Dendritic cell treated with granulocyte-macrophage colony-stimulating factor and Interleukin-4, amounts not matched to agents 40 ng/mL and 50 ng/mL, for 4 days (primary cell): ENCODE results near the gene RBP4.
"Not testable (repeated sequence)": the region's sequence is repeated elsewhere in the genome, so short reads cannot be mapped to it uniquely, and the experiment has no call there.

Experiments
- H3K27ac Mint-ChIP-seq: one replicate; pipeline ENCODE4 v1.8.0; 2022; ENCODE audit warnings: mild to moderate bottlenecking, mixed read lengths
- H3K27me3 Mint-ChIP-seq: one replicate; pipeline ENCODE4 v1.8.0; 2022; ENCODE audit warnings: mild to moderate bottlenecking, mixed read lengths
- H3K36me3 Mint-ChIP-seq: one replicate; pipeline ENCODE4 v1.8.0; 2022; ENCODE audit warnings: low read depth, mixed read lengths
- H3K4me1 Mint-ChIP-seq: one replicate; pipeline ENCODE4 v1.8.0; 2022; ENCODE audit warnings: low read depth, mixed read lengths
- H3K4me3 Mint-ChIP-seq: one replicate; pipeline ENCODE4 v1.8.0; 2022; ENCODE audit warnings: mild to moderate bottlenecking, moderate library complexity, mixed read lengths
- H3K9me3 Mint-ChIP-seq: one replicate; pipeline ENCODE4 v1.8.0; 2022; ENCODE audit warnings: mixed read lengths
- intact Hi-C: fragments of 100-400 bp; cut with micrococcal nuclease; formaldehyde crosslinking; loops from one replicate; pipeline ENCODE4 v1.15.0; 2022

The RBP4 gene

GRCh38 chr10:93566435-93567276, 34.4 kb downstream of the RBP4 start, which contains the start of gene FFAR4:
FFAR4 (plus strand) TSS chr10:93566665; CDS start chr10:93566721, 56 bp downstream.
- Mint-ChIP-seq H3K4me3 (peak within 1 kb of the TSS; percentile 89), H3K36me3 (peaks cover 10% of the 10 kb centered on the region), H3K27me3 (peaks cover 40% of the 10 kb centered on the region), H3K4me1 (peaks cover 58% of the 10 kb centered on the region), H3K9me3 (no peaks in the 10 kb centered on the region), H3K27ac (peak within 1 kb of the TSS; percentile 63)
- intact Hi-C loops, result loop anchor here (10.0 kb wide), 1 partner anchor 48 kb away; the partner anchor contains the start of gene PDE6C

- peaks cover 43% of the 10 kb centered on the region for H3K27me3 Mint-ChIP-seq
- H3K4me3 Mint-ChIP-seq, result no peak overlapping the region
- peaks cover 10% of the 10 kb centered on the region for H3K36me3 Mint-ChIP-seq
- intact Hi-C loops, result loop anchor here (10.0 kb wide), 1 partner anchor 49 kb away; the partner anchor contains the start of gene PDE6C
- peaks cover 49% of the 10 kb centered on the region for H3K4me1 Mint-ChIP-seq
- H3K9me3 Mint-ChIP-seq, result no peaks in the 10 kb centered on the region
- H3K27ac Mint-ChIP-seq, result peak overlapping the region; percentile 14
These were observed 35.6 kb downstream of the RBP4 start for GRCh38 chr10:93565446-93565845.

DNA sequence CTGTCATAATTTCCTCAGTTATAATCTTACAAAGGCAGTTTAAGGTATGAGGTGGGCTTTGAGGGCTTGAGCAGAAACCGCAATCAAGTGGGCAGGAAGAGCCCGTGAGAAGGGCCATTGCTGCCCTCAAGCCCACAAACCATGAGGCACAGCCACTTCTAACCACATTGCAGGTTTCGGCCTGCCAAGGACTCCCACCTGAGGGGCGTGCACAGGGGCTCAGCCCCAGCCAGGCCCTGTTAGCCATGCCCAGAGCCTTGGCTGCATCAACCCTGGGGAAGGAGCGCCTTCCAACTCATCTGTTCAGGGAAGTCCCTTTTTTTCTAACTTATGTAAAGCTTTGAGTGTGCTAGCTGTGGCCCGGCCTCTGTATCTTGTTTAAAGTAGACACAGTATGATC, 40.5 kb downstream of the RBP4 start:
- intact Hi-C loops, result loop anchor here (10.0 kb wide), 1 partner anchor 54 kb away; the partner anchor contains the start of gene PDE6C
- Mint-ChIP-seq H3K9me3 (no peaks in the 10 kb centered on the region), H3K4me1 (peaks cover 30% of the 10 kb centered on the region), H3K4me3 (no peak overlapping the region), H3K27ac (no peak overlapping the region), H3K36me3 (no peaks in the 10 kb centered on the region), H3K27me3 (peaks cover 5% of the 10 kb centered on the region)

DNA sequence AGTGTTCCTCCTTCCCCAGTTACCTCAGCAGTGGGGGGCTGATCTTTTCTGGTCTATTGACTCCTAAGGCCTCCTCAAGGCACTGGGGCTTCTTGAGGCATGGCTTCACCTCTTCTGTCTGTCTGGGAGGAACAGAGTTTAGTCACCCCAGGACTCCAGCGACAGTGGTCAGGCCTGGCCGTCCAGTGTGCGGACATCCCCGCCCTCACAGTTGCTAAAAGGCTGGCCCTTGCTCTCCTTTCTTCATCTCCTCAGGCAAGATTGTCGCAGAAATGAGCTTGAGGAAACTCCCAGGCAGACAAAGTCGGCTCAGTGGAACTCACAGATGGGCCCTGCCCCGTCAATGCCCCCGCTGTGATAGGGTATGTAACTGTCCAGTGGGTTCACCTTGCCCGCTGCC, 41.5 kb downstream of the RBP4 start:
- intact Hi-C loops, result loop anchor here (10.0 kb wide), 1 partner anchor 255 kb away; no protein-coding TSS in a partner anchor
- H3K4me1 Mint-ChIP-seq, result peaks cover 30% of the 10 kb centered on the region
- H3K27me3 Mint-ChIP-seq, result peaks cover 5% of the 10 kb centered on the region
- no peaks in the 10 kb centered on the region for H3K36me3 Mint-ChIP-seq
- no peak overlapping the region for H3K4me3 Mint-ChIP-seq
- H3K9me3 Mint-ChIP-seq, result no peaks in the 10 kb centered on the region
- no peak overlapping the region for H3K27ac Mint-ChIP-seq

- intact Hi-C loops, result loop anchor here (1.0 to 10.0 kb wide), 3 partner anchors 18 to 260 kb away; no protein-coding TSS in a partner anchor
- Mint-ChIP-seq H3K9me3 (no peaks in the 10 kb centered on the region), H3K27ac (peak overlapping the region; percentile 93), H3K27me3 (no peaks in the 10 kb centered on the region), H3K36me3 (no peaks in the 10 kb centered on the region), H3K4me1 (peaks cover 32% of the 10 kb centered on the region), H3K4me3 (peak overlapping the region; percentile 20)
These were observed 46.1 kb downstream of the RBP4 start for GRCh38 chr10:93554760-93555432.

DNA sequence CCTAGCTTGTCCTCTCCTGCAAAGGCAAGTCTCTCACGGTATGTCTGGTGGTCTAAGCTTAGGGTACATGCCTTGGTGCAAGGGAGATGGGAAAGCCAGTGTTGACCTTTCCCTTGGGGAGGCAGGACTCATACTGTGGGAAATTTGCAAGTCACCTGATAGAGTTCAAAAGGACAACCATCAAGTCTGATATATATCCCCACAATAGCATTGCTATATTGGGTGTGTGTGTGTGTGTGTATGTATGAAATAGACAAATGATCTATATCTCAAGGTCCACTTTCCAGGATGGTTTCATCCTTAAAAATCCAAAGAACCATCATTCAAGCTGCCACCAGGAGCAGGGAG, 46.7 kb downstream of the RBP4 start:
- peak overlapping the region; percentile 93 for H3K27ac Mint-ChIP-seq
- peaks cover 32% of the 10 kb centered on the region for H3K4me1 Mint-ChIP-seq
- H3K36me3 Mint-ChIP-seq, result no peaks in the 10 kb centered on the region
- H3K9me3 Mint-ChIP-seq, result no peaks in the 10 kb centered on the region
- H3K4me3 Mint-ChIP-seq, result no peak overlapping the region
- no peaks in the 10 kb centered on the region for H3K27me3 Mint-ChIP-seq
- intact Hi-C loops, result loop anchor here (2.0 to 10.0 kb wide), 2 partner anchors 19 to 261 kb away; no protein-coding TSS in a partner anchor

DNA sequence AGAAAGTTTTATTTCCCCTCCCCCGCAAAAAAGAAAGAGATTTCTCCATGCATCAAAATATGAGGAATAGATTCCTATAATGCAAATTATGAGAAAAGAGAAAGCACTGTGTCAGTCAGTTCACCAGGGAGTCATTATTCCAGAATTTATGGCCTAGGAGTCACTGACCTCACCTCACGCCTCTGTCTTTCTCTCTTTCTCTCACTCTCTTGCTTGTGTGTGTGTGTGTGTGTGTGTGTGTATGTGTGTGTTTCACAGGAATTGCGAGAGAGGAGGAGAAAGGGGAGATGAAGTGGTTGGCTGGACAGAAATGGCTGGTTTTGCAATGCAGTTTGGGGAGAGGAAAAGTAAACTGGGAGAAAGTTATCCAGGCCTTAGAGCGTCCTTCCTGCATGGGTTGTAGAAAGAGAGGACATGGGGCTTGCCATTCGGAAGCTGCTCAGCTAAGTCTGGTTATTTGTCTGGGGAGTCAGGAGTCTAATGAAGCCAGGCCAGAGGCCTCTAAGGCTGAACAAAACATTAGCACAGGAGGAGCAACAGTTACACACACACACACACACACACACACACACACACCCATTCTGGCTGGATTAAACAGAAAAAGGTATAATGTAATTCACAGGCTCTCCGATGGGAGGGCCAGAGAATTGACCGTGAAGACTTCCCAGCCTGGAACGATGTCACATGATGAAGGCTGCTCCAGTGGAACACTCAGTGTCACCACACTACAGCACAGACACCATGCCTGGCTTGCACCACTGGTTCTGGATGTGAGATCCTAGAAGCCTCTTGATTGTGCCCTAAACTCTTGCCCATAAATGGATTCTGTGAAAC, 47.3 kb downstream of the RBP4 start:
- peaks cover 2% of the 10 kb centered on the region for H3K27me3 Mint-ChIP-seq
- H3K36me3 Mint-ChIP-seq, result no peaks in the 10 kb centered on the region
- no peaks in the 10 kb centered on the region for H3K9me3 Mint-ChIP-seq
- H3K4me3 Mint-ChIP-seq, result no peak overlapping the region
- intact Hi-C loops, result loop anchor here (2.0 to 10.0 kb wide), 2 partner anchors 19 to 261 kb away; no protein-coding TSS in a partner anchor
- peak overlapping the region; percentile 33 for H3K27ac Mint-ChIP-seq
- H3K4me1 Mint-ChIP-seq, result peaks cover 32% of the 10 kb centered on the region

DNA sequence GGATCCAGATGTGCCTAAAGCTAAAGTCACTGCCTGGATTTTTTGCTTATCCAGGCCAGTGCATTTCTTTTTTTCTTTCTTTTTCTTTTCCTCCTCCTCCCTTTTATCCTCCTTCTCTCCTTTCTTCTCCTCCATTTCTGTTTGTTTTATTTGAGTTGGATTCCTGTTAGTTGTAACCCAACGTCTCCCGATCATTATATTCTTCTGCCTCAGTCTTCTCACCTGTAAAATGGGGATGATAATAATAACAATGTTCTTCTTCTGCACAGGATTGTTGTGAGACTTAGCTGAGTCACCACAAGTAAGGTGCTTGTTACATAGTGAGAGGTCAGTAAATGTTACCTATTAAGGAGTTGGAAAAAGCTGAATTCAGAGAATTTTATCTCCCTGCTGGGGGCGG, 48.3 kb downstream of the RBP4 start:
- no peaks in the 10 kb centered on the region for H3K36me3 Mint-ChIP-seq
- peaks cover 32% of the 10 kb centered on the region for H3K4me1 Mint-ChIP-seq
- H3K4me3 Mint-ChIP-seq, result no peak overlapping the region
- H3K27me3 Mint-ChIP-seq, result peaks cover 4% of the 10 kb centered on the region
- H3K9me3 Mint-ChIP-seq, result no peaks in the 10 kb centered on the region
- intact Hi-C loops, result loop anchor here (10.0 kb wide), 1 partner anchor 262 kb away; no protein-coding TSS in a partner anchor
- no peak overlapping the region for H3K27ac Mint-ChIP-seq

- intact Hi-C loops, result loop anchor here (10.0 kb wide), 1 partner anchor 264 kb away; no protein-coding TSS in a partner anchor
- Mint-ChIP-seq H3K27ac (no peak overlapping the region), H3K4me1 (peaks cover 14% of the 10 kb centered on the region)
These were observed 50.4 kb downstream of the RBP4 start for GRCh38 chr10:93550606-93551005.

GRCh38 chr10:93548376-93549071, 52.5 kb downstream of the RBP4 start:
- intact Hi-C loops, result no loop called here
- Mint-ChIP-seq H3K36me3 (no peaks in the 10 kb centered on the region), H3K27ac (no peak overlapping the region), H3K9me3 (no peaks in the 10 kb centered on the region), H3K4me1 (no peaks in the 10 kb centered on the region), H3K27me3 (peaks cover 17% of the 10 kb centered on the region), H3K4me3 (no peak overlapping the region)

More at GRCh38 chr10:93550606-93551005, 50.4 kb downstream of the RBP4 start:
- no peaks in the 10 kb centered on the region for H3K9me3 Mint-ChIP-seq
- peaks cover 12% of the 10 kb centered on the region for H3K27me3 Mint-ChIP-seq
- no peak overlapping the region for H3K4me3 Mint-ChIP-seq
- H3K36me3 Mint-ChIP-seq, result no peaks in the 10 kb centered on the region

DNA sequence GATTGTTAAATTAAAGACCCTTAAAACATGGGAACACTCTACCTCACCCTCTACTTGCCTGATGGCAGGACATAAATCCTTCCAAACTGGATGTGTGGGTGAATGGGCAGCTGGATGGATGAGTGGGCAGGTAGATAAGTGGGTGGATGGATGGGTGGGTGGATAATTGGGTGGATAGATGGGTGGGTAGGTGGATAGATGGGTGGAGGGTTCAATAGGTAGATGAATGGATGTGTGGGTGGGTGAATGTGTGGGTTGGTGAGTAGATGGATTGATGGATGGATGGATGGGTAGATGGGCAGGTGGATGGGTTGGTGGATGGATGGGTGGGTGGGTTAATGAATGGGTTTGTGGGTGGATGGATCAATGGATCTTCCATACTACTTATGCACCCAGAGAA, 53.5 kb downstream of the RBP4 start:
- Mint-ChIP-seq H3K27me3 (peaks cover 17% of the 10 kb centered on the region), H3K36me3 (no peaks in the 10 kb centered on the region), H3K9me3 (no peaks in the 10 kb centered on the region), H3K4me1 (no peaks in the 10 kb centered on the region), H3K27ac (no peak overlapping the region), H3K4me3 (no peak overlapping the region)
- intact Hi-C loops, result no loop called here

DNA sequence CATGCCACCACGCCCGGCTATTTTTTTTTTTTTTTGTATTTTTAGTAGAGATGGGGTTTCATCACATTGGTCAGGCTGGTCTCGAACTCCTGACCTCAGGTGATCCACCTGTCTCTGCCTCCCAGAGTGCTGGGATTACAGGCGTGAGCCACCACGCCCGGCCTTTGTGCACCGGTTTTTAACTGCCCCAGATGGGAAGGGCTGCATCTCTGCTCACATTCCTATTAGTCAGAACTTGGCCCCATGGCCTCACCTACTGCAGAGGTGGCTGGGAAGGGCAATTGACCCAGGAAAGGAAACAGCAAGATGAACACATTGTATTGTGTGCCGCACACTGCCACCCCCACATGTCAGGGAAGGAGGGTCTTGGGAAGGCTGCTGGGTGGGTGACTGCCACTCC, 54.0 kb downstream of the RBP4 start:
- H3K4me3 Mint-ChIP-seq, H3K27ac Mint-ChIP-seq, H3K36me3 Mint-ChIP-seq, intact Hi-C loops, H3K9me3 Mint-ChIP-seq, H3K4me1 Mint-ChIP-seq: not testable (repeated sequence)
- H3K27me3 Mint-ChIP-seq, result peaks cover 17% of the 10 kb centered on the region

DNA sequence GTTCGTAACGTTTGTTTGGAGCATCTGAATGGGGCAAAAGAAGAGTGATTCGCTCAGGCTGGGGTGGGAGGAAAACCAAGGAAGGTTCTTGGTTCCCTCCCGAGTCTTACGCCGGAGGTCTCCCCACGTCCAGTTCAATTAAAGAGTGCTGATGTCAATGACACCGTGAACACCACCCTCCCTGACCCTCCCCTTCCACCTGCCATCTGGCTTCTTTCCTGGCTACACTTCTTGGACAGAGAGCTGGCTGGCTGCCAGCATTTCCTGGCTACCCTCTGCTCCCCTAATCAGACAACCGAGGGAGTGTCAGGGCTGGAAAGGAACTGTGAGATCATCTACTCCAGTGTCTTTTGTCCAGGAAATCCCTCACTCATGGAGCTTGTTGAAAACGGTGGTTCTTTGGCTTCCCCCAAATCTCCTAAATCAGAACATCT, 58.7 kb downstream of the RBP4 start:
- H3K9me3 Mint-ChIP-seq, result no peaks in the 10 kb centered on the region
- no peaks in the 10 kb centered on the region for H3K36me3 Mint-ChIP-seq
- no peak overlapping the region for H3K4me3 Mint-ChIP-seq
- intact Hi-C loops, result no loop called here
- peaks cover 23% of the 10 kb centered on the region for H3K27me3 Mint-ChIP-seq
- H3K27ac Mint-ChIP-seq, result no peak overlapping the region
- no peaks in the 10 kb centered on the region for H3K4me1 Mint-ChIP-seq
